ENCODE measurements around the gene CES4A.

GRCh38 chr16:67027046-67027445 is 38.7 kb downstream of the CES4A start:
- TF ChIP-seq CTCF (IDR thresholded peaks at IDR 0.05) (no peak), POLR2A (IDR thresholded peaks at IDR 0.05) (no peak)
